T47D (cell line): ENCODE results near the gene THSD1.
"Not testable (repeated sequence)": the region's sequence is repeated elsewhere in the genome, so short reads cannot be mapped to it uniquely, and the experiment has no call there.

Source experiments
- DNase-seq, 2 experiments: peaks; one replicate each; pipeline versions ENCODE4 v3.0.0 to v3.0.0-alpha.2; 2011 to 2012; ENCODE audit warnings: low read depth in 1 of 2, low spot score in 1 of 2
- JUND ChIP-seq: IDR thresholded peaks from 2 replicates; pipeline ENCODE4 v1.6.1; 2012; ENCODE audit warnings: low read depth
- in situ Hi-C: cut with HindIII; loops from 2 replicates; pipeline ENCODE4 v1.10.0; 2016; ENCODE audit warnings: low sequenced_read_pairs, low pct_unique_long_range_greater_than_20kb

Gene THSD1

DNA sequence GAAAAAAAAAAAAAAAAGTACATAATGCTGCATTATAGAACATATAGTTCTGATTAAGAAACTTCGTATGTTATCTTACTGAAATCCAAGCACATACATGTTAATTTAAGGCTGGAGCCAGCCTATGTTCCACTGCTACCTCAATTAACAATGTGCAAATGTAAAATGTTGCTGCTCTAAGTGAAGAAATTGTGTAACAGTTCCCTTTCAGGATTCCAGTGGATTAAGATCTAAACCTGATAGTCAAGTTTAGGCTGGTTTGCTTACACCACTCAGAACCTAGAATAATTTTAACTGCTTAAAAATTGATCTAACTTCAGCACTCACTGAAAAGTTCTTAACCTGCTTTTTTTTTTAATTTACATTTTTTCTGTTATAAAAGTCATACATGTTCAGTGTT, 40.3 kb upstream of the THSD1 start:
- DNase-seq, result peak in 1 of 2 experiments; percentile 83
- TF ChIP-seq JUND, result no peak
- in situ Hi-C loops, result no loop called here

GRCh38 chr13:52432456-52432855, 26.5 kb upstream of the THSD1 start:
- no peak for TF ChIP-seq JUND
- in situ Hi-C loops, result no loop called here
- DNase-seq, result no peak

- peak in 1 of 2 experiments; percentile 19 for DNase-seq
- TF ChIP-seq JUND, result no peak
- in situ Hi-C loops, result no loop called here
Observed at GRCh38 chr13:52428295-52428694, 22.3 kb upstream of the THSD1 start.

DNA sequence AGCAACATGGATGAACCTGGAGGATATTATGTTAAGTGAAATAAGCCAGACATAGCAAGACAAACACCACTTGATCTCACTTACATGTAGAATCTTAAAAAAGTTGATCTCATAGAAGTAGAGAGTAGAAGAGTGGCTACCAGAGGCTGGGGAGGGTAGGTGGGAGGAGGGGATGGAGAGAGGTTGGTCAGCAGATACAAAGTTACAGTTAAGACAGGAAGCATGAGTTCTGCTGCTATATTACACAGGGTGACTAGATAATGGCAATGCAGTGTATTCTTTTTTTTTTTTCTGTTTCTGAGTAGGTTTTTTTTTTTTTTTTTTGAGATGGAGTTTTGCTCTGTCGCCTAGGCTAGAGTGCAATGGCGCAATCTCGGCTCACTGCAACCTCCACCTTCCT, 15.2 kb upstream of the THSD1 start:
- no peak for TF ChIP-seq JUND
- in situ Hi-C loops, result no loop called here

DNA sequence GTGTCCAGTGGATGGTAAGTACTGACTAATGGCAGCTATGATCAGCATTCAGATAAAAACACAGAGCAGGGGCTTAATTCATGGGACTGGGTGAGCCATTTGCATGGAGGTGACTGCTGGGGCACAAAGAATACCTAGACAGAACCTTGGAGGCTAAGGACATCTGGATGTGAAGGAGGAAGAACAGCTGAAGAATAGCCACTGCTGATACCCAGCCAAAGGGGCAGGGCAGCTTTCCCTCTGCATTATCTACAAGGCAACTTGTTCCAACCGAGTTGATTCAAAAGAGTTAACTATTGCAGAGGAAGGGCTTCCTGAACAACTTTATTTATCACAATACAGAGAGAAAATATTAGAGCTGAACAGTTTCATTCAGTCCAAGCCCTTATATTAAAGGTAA, 13.1 kb upstream of the THSD1 start:
- no peak for TF ChIP-seq JUND
- no peak for DNase-seq
- in situ Hi-C loops, result no loop called here

More for the DNA sequence above, 15.2 kb upstream of the THSD1 start:
- no peak for DNase-seq

GRCh38 chr13:52414963-52415362, 9.0 kb upstream of the THSD1 start:
- DNase-seq, result no peak
- in situ Hi-C loops, result no loop called here
- no peak for TF ChIP-seq JUND

DNA sequence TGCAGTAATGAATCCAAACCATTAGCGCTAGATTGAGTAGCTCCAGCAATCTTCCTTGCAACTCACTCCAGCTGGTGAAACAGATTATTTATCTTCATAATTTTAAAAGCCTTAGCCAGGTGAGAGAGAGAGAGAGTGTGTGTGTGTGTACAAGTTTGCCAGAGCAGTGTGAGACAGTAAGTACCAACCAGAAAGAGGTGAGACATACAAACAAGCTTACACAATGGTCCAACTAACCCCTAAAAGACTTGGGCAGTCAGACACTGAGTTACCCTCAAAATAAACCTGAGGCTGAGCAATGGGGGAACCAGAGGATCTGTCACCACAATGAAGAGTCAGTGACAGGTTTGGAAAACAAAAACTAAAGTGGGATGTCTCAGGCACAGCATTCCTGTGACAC, 8.1 kb upstream of the THSD1 start:
- DNase-seq, result no peak
- no peak for TF ChIP-seq JUND
- in situ Hi-C loops, result no loop called here

GRCh38 chr13:52412128-52412527, 6.2 kb upstream of the THSD1 start:
- no peak for DNase-seq
- in situ Hi-C loops, result no loop called here
- TF ChIP-seq JUND, result no peak

DNA sequence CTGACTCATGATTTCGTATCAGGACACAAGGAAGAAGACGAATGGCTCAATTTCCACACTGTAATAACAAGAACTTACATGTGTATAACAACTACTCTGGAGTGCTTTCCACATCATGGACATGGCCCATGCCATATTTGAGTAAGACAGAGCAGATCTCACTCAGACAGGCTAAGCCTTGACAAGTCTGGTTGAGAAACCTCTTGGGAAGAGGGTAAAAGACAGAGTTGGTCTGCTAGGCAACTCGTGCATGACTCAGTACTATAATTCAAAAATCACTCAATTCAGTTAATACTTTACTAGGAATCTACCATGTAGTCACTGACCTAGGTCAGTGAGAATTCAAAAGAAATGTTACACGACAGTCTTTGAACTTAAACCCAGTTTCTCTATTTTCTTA, 5.7 kb upstream of the THSD1 start:
- in situ Hi-C loops, result no loop called here
- no peak for DNase-seq

GRCh38 chr13:52408071-52408658, 2.2 kb upstream of the THSD1 start:
- DNase-seq, in situ Hi-C loops: not testable (repeated sequence)

More for the DNA sequence above, 5.7 kb upstream of the THSD1 start:
- no peak for TF ChIP-seq JUND

DNA sequence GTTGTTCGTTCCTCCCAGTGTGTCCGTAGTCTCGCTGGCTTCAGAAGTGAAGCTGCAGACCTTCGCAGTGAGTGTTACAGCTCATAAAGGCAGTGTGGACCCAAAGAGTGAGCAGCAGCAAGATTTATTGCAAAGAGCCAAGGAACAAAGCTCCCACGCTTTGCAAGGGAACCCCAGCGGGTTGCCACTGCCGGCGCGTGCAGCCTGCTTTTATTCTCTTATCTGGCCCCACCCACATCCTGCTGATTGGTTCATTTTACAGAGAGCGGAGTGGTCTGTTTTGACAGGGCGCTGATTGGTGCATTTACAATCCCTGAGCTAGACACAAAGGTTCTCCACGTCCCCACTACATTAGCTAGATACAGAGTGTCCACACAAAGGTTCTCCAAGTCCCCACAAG, 1.5 kb upstream of the THSD1 start:
- in situ Hi-C loops, DNase-seq: not testable (repeated sequence)

- no peak for TF ChIP-seq JUND
- in situ Hi-C loops, result no loop called here
Observed at GRCh38 chr13:52406629-52407028, 657 bp upstream of the THSD1 start.

DNA sequence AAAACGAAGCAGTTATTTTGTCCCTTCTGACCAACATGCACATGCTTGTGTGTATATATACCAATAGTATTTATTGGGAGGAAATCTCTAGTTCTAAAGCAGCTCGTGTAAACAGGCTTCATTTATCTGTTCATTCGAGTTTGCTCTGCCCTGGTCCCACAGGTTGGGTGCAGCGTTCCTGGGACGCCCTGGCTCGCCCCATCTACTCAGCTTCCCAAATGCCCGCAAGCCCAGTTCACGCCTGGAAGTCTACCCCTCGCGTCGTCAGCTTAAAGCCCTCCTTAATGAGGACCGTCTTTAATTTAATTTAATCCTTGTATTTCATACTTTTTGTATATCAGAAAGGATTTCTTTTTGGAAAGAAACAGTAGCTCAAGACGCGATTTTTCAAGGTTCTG, 604 bp downstream of the THSD1 start:
- in situ Hi-C loops, result no loop called here
- no peak for TF ChIP-seq JUND
- no peak for DNase-seq

More at GRCh38 chr13:52406629-52407028, 657 bp upstream of the THSD1 start:
- DNase-seq, result no peak

DNA sequence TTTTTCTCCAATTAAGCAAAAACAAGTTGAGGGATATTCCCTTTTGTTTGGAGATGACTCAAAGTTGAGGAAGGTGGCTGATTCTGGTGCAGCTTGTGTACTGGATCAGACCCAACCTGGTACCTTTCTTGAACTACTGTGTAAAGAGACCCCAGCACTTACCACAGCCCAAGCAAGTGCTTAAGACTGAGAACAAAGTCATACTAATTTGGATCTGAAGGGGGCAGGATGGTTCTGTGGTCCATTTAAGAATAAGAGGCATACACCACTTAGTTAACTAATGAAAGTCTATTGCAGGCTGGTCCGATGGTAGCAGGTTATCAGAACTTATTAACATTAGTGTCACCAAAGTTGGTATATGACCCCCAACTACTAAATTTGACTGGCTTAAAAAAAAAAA, 6.3 kb downstream of the THSD1 start:
- in situ Hi-C loops, result no loop called here
- peak in 1 of 2 experiments; percentile 20 for DNase-seq
- no peak for TF ChIP-seq JUND

GRCh38 chr13:52399046-52399445, 6.9 kb downstream of the THSD1 start:
- in situ Hi-C loops, result no loop called here
- DNase-seq, result no peak
- TF ChIP-seq JUND, result no peak
